Measurements from ENCODE around the gene TMEM132D.

DNA sequence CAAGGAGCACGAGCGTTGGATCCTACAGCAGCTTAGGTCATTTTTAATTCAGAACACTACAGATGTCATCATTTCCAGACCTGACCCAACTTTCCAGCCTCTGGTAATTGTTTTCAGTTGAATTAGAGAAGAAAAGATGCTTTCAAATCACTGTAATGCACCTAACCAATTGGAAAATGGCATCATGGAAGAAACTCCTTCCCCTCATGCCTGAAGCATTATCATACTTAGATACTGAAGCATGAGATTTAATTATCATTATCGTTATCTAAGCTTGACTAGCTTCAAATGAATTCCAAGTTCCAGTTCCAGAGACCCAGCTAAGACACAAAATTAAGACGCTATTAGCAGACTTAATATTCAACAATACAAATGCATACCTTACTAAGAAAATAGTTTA, 299.3 kb downstream of the TMEM132D start:
- TF ChIP-seq, protein P1, sequence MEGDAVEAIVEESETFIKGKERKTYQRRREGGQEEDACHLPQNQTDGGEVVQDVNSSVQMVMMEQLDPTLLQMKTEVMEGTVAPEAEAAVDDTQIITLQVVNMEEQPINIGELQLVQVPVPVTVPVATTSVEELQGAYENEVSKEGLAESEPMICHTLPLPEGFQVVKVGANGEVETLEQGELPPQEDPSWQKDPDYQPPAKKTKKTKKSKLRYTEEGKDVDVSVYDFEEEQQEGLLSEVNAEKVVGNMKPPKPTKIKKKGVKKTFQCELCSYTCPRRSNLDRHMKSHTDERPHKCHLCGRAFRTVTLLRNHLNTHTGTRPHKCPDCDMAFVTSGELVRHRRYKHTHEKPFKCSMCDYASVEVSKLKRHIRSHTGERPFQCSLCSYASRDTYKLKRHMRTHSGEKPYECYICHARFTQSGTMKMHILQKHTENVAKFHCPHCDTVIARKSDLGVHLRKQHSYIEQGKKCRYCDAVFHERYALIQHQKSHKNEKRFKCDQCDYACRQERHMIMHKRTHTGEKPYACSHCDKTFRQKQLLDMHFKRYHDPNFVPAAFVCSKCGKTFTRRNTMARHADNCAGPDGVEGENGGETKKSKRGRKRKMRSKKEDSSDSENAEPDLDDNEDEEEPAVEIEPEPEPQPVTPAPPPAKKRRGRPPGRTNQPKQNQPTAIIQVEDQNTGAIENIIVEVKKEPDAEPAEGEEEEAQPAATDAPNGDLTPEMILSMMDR (IDR thresholded peaks at IDR 0.05), result no peak
- no peak for TF ChIP-seq EZH2 (IDR thresholded peaks at IDR 0.05)
